NB4 (cell line): ENCODE measurements around the gene LRRIQ1.

ENCODE experiments used
- POLR2A ChIP-seq: IDR thresholded peaks from 2 replicates; pipeline ENCODE4 v1.6.1; 2011; ENCODE audit warnings: mild to moderate bottlenecking; ENCODE audit not compliant: insufficient read length; ENCODE audit errors: extremely low read depth
- TF ChIP-seq, protein P1 (sequence below): IDR thresholded peaks from one replicate; pipeline ENCODE4 v1.5.1; 2012; ENCODE audit warnings: low read depth, low read length
- TF ChIP-seq, protein P2 (sequence below): IDR thresholded peaks from 2 replicates; pipeline ENCODE4 v1.6.1; 2011; ENCODE audit warnings: low read depth, low read length

DNA sequence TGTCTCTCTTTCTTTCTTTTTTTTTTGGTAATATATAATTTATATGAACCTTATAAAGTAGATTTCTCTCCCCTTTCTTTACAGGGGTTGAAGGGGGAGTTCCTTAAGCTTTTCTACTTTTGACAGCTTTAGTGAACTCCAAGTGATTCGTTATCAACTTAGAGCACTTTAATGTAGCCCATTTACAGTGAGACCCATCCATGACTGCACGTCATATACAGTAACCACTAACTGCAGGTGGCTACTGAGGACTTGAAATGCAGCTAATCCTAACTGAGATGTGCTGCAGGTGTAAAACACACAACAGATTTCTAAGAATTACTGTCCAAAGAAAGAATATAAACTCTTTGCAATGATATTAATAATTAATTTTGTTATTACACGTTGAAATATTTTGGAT, 582 bp downstream of the LRRIQ1 start:
- TF ChIP-seq, protein P1, sequence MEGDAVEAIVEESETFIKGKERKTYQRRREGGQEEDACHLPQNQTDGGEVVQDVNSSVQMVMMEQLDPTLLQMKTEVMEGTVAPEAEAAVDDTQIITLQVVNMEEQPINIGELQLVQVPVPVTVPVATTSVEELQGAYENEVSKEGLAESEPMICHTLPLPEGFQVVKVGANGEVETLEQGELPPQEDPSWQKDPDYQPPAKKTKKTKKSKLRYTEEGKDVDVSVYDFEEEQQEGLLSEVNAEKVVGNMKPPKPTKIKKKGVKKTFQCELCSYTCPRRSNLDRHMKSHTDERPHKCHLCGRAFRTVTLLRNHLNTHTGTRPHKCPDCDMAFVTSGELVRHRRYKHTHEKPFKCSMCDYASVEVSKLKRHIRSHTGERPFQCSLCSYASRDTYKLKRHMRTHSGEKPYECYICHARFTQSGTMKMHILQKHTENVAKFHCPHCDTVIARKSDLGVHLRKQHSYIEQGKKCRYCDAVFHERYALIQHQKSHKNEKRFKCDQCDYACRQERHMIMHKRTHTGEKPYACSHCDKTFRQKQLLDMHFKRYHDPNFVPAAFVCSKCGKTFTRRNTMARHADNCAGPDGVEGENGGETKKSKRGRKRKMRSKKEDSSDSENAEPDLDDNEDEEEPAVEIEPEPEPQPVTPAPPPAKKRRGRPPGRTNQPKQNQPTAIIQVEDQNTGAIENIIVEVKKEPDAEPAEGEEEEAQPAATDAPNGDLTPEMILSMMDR, result no peak
- TF ChIP-seq, protein P2, sequence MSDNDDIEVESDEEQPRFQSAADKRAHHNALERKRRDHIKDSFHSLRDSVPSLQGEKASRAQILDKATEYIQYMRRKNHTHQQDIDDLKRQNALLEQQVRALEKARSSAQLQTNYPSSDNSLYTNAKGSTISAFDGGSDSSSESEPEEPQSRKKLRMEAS, result no peak
- TF ChIP-seq POLR2A, result no peak
